Kidney epithelial cell (primary cell): ENCODE data around the gene GNA15. TPM values are rescaled to one million over a fixed set of nuclear protein-coding genes. Genes with fewer than 3 reads are reported as not detected.

Experiments used
- DNase-seq: peaks from one replicate; pipeline ENCODE4 v3.0.0-alpha.2; 2010; ENCODE audit warnings: low read depth
- H3K27me3 ChIP-seq: 2 replicates; pipeline ENCODE4 v1.6.0; 2011; ENCODE audit warnings: low read length; ENCODE audit not compliant: control insufficient read depth, insufficient read depth
- H3K36me3 ChIP-seq: 2 replicates; pipeline ENCODE4 v1.5.1; 2011; ENCODE audit warnings: low read length; ENCODE audit not compliant: control insufficient read depth, insufficient read depth
- H3K4me3 ChIP-seq: 2 replicates; pipeline ENCODE4 v1.5.1; 2011; ENCODE audit warnings: low read depth, mild to moderate bottlenecking, control low read depth, low read length
- total RNA-seq: library from RNA; depleted of rRNA; stranded (reverse); fragments of >200 nt; gene quantifications from 2 replicates; pipeline ENCODE4 v1.2.3, GENCODE V29; 2015
- TF ChIP-seq, protein P1 (sequence below): IDR thresholded peaks from 2 replicates; pipeline ENCODE4 v1.5.1; 2011; ENCODE audit warnings: mild to moderate bottlenecking, moderate library complexity, low read length, control low read depth, inconsistent platforms; ENCODE audit not compliant: insufficient read depth, poor library complexity, severe bottlenecking

The GNA15 gene
- total RNA-seq, 1 donor from 2014 or later, result 2.3 TPM

GRCh38 chr19:3213159-3213558 lies 77.3 kb downstream of the GNA15 start:
- no peak for DNase-seq
- no peaks in the 10 kb centered on the region for H3K36me3 ChIP-seq
- H3K4me3 ChIP-seq, result no peak overlapping the region
- H3K27me3 ChIP-seq, result peaks cover 4% of the 10 kb centered on the region
- TF ChIP-seq, protein P1, sequence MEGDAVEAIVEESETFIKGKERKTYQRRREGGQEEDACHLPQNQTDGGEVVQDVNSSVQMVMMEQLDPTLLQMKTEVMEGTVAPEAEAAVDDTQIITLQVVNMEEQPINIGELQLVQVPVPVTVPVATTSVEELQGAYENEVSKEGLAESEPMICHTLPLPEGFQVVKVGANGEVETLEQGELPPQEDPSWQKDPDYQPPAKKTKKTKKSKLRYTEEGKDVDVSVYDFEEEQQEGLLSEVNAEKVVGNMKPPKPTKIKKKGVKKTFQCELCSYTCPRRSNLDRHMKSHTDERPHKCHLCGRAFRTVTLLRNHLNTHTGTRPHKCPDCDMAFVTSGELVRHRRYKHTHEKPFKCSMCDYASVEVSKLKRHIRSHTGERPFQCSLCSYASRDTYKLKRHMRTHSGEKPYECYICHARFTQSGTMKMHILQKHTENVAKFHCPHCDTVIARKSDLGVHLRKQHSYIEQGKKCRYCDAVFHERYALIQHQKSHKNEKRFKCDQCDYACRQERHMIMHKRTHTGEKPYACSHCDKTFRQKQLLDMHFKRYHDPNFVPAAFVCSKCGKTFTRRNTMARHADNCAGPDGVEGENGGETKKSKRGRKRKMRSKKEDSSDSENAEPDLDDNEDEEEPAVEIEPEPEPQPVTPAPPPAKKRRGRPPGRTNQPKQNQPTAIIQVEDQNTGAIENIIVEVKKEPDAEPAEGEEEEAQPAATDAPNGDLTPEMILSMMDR, result no peak

Other genes starting within 250 kb of the GNA15 start
- 1.6 and 3.0 TPM in 2 replicates for gene ZNF57, start 235.1 kb upstream of the GNA15 start, total RNA-seq
- 3.1 and 5.0 TPM in 2 replicates for gene ZNF77, start 191.1 kb upstream of the GNA15 start, total RNA-seq
- gene TLE6, start 158.5 kb upstream of the GNA15 start, total RNA-seq, result 0.50 and 2.2 TPM in 2 replicates
- gene TLE2, start 106.8 kb upstream of the GNA15 start, total RNA-seq, result 9.4 and 23.3 TPM in 2 replicates
- gene TLE5, start 73.5 kb upstream of the GNA15 start, total RNA-seq, result 340 and 353 TPM in 2 replicates
- 59.4 and 78.2 TPM in 2 replicates for gene GNA11, start 41.7 kb upstream of the GNA15 start, total RNA-seq
- not detected in 2 replicates for gene S1PR4, start 42.7 kb downstream of the GNA15 start, total RNA-seq
- 57.0 and 91.7 TPM in 2 replicates for gene NCLN, start 49.9 kb downstream of the GNA15 start, total RNA-seq
- 0.14 and 0.17 TPM in 2 replicates for gene CELF5, start 88.6 kb downstream of the GNA15 start, total RNA-seq
- gene NFIC, start 230.6 kb downstream of the GNA15 start, total RNA-seq, result 18.0 and 31.6 TPM in 2 replicates